ENCODE data around the gene TRAM2.
A peak's percentile ranks its signal among the peaks of the same experiment; 100 is the strongest.

The TRAM2 gene

GRCh38 chr6:52620055-52620905 is 43.4 kb upstream of the TRAM2 start:
- Histone ChIP-seq H3K14ac (ENCODE audit: low read length) (no peak overlapping the region), H3K4ac (ENCODE audit: low read length) (no peak overlapping the region), H3K9ac (ENCODE audit: low read depth, low read length, poor library complexity) (no peak overlapping the region), H3K27me3 (ENCODE audit: control insufficient read depth in 3 of 3, insufficient read depth in 3 of 3, low read depth in 1 of 3, low read length in 3 of 3) (peaks cover 0 to 3% (median 0%) of the 10 kb centered on the region in 3 experiments), H2AFZ (ENCODE audit: low read length) (no peak overlapping the region), H2BK12ac (ENCODE audit: low read length) (no peak overlapping the region), H3K4me1 (ENCODE audit: control insufficient read depth in 2 of 2, insufficient read depth in 1 of 2, low read depth in 1 of 2, low read length in 2 of 2) (peaks cover 0 to 2% of the 10 kb centered on the region in 2 donors), H3K4me2 (ENCODE audit: insufficient read depth, low read length, poor library complexity, severe bottlenecking) (no peak overlapping the region), H2BK15ac (ENCODE audit: low read length) (no peak overlapping the region), H4K8ac (ENCODE audit: low read depth, low read length) (no peak overlapping the region), H2AK5ac (ENCODE audit: low read depth, low read length) (no peak overlapping the region), H4K91ac (ENCODE audit: low read depth, low read length, poor library complexity) (no peak overlapping the region), H3K18ac (ENCODE audit: low read length) (no peak overlapping the region), H2BK120ac (ENCODE audit: low read depth, low read length) (no peak overlapping the region), H3K79me1 (ENCODE audit: low read depth, low read length) (no peaks in the 10 kb centered on the region), H2BK5ac (ENCODE audit: low read length) (no peak overlapping the region), H3K4me3 (ENCODE audit: low read length in 2 of 2) (no peak overlapping the region), H3K9me3 (replicated peaks in 1 of 2; ENCODE audit: control insufficient read depth in 2 of 2, insufficient read depth in 1 of 2, low read depth in 1 of 2, low read length in 2 of 2) (no peaks in the 10 kb centered on the region), H3K27ac (replicated peaks; ENCODE audit: low read length) (no peak overlapping the region), H3K23ac (ENCODE audit: low read depth, low read length, poor library complexity) (no peak overlapping the region), H3K36me3 (replicated peaks in 1 of 2; ENCODE audit: control insufficient read depth in 2 of 2, insufficient read depth in 2 of 2, low read length in 2 of 2) (no peaks in the 10 kb centered on the region)
- DNase-seq (ENCODE audit: low spot score) = no peak
- WGBS, 2 donors (ENCODE audit: extremely low coverage in 2 of 2, insufficient read length in 2 of 2, insufficient replicate concordance in 1 of 2) = no CpG with 5 or more reads among the region's 2 CpGs

GRCh38 chr6:52617087-52617486 is 40.2 kb upstream of the TRAM2 start:
- H3K9ac ChIP-seq (ENCODE audit: low read depth, low read length, poor library complexity) = no peak overlapping the region
- no peaks in the 10 kb centered on the region for H3K36me3 ChIP-seq (replicated peaks in 1 of 2; ENCODE audit: control insufficient read depth in 2 of 2, insufficient read depth in 2 of 2, low read length in 2 of 2)
- no peak overlapping the region for H2BK12ac ChIP-seq (ENCODE audit: low read length)
- H3K9me3 ChIP-seq (replicated peaks in 1 of 2; ENCODE audit: control insufficient read depth in 2 of 2, insufficient read depth in 1 of 2, low read depth in 1 of 2, low read length in 2 of 2) = no peaks in the 10 kb centered on the region
- no peak overlapping the region for H2AK5ac ChIP-seq (ENCODE audit: low read depth, low read length)
- no peak overlapping the region for H2AFZ ChIP-seq (ENCODE audit: low read length)
- no peak overlapping the region for H4K91ac ChIP-seq (ENCODE audit: low read depth, low read length, poor library complexity)
- H3K4me2 ChIP-seq (ENCODE audit: insufficient read depth, low read length, poor library complexity, severe bottlenecking) = no peak overlapping the region
- H4K8ac ChIP-seq (ENCODE audit: low read depth, low read length) = no peak overlapping the region
- H2BK15ac ChIP-seq (ENCODE audit: low read length) = no peak overlapping the region
- no CpG with 5 or more reads among the region's 4 CpGs for WGBS, 2 donors (ENCODE audit: extremely low coverage in 2 of 2, insufficient read length in 2 of 2, insufficient replicate concordance in 1 of 2)
- no peak overlapping the region for H2BK5ac ChIP-seq (ENCODE audit: low read length)
- no peak overlapping the region for H3K4ac ChIP-seq (ENCODE audit: low read length)
- H3K14ac ChIP-seq (ENCODE audit: low read length) = no peak overlapping the region
- peaks cover 2% of the 10 kb centered on the region in 2 donors for H3K4me1 ChIP-seq (ENCODE audit: control insufficient read depth in 2 of 2, insufficient read depth in 1 of 2, low read depth in 1 of 2, low read length in 2 of 2)
- no peak overlapping the region for H3K23ac ChIP-seq (ENCODE audit: low read depth, low read length, poor library complexity)
- H3K18ac ChIP-seq (ENCODE audit: low read length) = no peak overlapping the region
- DNase-seq (ENCODE audit: low spot score) = no peak
- no peaks in the 10 kb centered on the region for H3K79me1 ChIP-seq (ENCODE audit: low read depth, low read length)
- no peak overlapping the region for H3K27ac ChIP-seq (replicated peaks; ENCODE audit: low read length)
- no peak overlapping the region for H2BK120ac ChIP-seq (ENCODE audit: low read depth, low read length)
- no peak overlapping the region for H3K4me3 ChIP-seq (ENCODE audit: low read length in 2 of 2)
- H3K27me3 ChIP-seq (ENCODE audit: control insufficient read depth in 3 of 3, insufficient read depth in 3 of 3, low read depth in 1 of 3, low read length in 3 of 3) = peaks cover 0 to 3% (median 0%) of the 10 kb centered on the region in 3 experiments

GRCh38 chr6:52616059-52616690 is 39.3 kb upstream of the TRAM2 start:
- Histone ChIP-seq H3K9me3 (replicated peaks in 1 of 2; ENCODE audit: control insufficient read depth in 2 of 2, insufficient read depth in 1 of 2, low read depth in 1 of 2, low read length in 2 of 2) (no peaks in the 10 kb centered on the region), H3K4me2 (ENCODE audit: insufficient read depth, low read length, poor library complexity, severe bottlenecking) (no peak overlapping the region), H2BK15ac (ENCODE audit: low read length) (no peak overlapping the region), H2AK5ac (ENCODE audit: low read depth, low read length) (no peak overlapping the region), H2BK120ac (ENCODE audit: low read depth, low read length) (no peak overlapping the region), H3K23ac (ENCODE audit: low read depth, low read length, poor library complexity) (no peak overlapping the region), H2BK5ac (ENCODE audit: low read length) (no peak overlapping the region), H2AFZ (ENCODE audit: low read length) (no peak overlapping the region), H3K36me3 (replicated peaks in 1 of 2; ENCODE audit: control insufficient read depth in 2 of 2, insufficient read depth in 2 of 2, low read length in 2 of 2) (no peaks in the 10 kb centered on the region), H3K79me1 (ENCODE audit: low read depth, low read length) (no peaks in the 10 kb centered on the region), H4K91ac (ENCODE audit: low read depth, low read length, poor library complexity) (no peak overlapping the region), H3K4me1 (ENCODE audit: control insufficient read depth in 2 of 2, insufficient read depth in 1 of 2, low read depth in 1 of 2, low read length in 2 of 2) (peaks cover 2 to 3% of the 10 kb centered on the region in 2 donors), H4K8ac (ENCODE audit: low read depth, low read length) (no peak overlapping the region), H3K27ac (replicated peaks; ENCODE audit: low read length) (no peak overlapping the region), H3K18ac (ENCODE audit: low read length) (no peak overlapping the region), H3K4me3 (ENCODE audit: low read length in 2 of 2) (no peak overlapping the region), H3K14ac (ENCODE audit: low read length) (no peak overlapping the region), H3K4ac (ENCODE audit: low read length) (no peak overlapping the region), H3K27me3 (ENCODE audit: control insufficient read depth in 3 of 3, insufficient read depth in 3 of 3, low read depth in 1 of 3, low read length in 3 of 3) (peaks cover 0 to 3% (median 0%) of the 10 kb centered on the region in 3 experiments), H2BK12ac (ENCODE audit: low read length) (no peak overlapping the region), H3K9ac (ENCODE audit: low read depth, low read length, poor library complexity) (no peak overlapping the region)
- no peak for DNase-seq (ENCODE audit: low spot score)
- no CpG with 5 or more reads among the region's 2 CpGs for WGBS, 2 donors (ENCODE audit: extremely low coverage in 2 of 2, insufficient read length in 2 of 2, insufficient replicate concordance in 1 of 2)

- no peak overlapping the region for H3K4ac ChIP-seq (ENCODE audit: low read length)
- no peaks in the 10 kb centered on the region for H3K9me3 ChIP-seq (replicated peaks in 1 of 2; ENCODE audit: control insufficient read depth in 2 of 2, insufficient read depth in 1 of 2, low read depth in 1 of 2, low read length in 2 of 2)
- no peak overlapping the region for H2BK15ac ChIP-seq (ENCODE audit: low read length)
- no peak overlapping the region for H3K27ac ChIP-seq (replicated peaks; ENCODE audit: low read length)
- DNase-seq (ENCODE audit: low spot score) = no peak
- no peak overlapping the region for H2AK5ac ChIP-seq (ENCODE audit: low read depth, low read length)
- WGBS, 2 donors (ENCODE audit: extremely low coverage in 2 of 2, insufficient read length in 2 of 2, insufficient replicate concordance in 1 of 2) = no CpG with 5 or more reads among the region's 6 CpGs
- H2BK120ac ChIP-seq (ENCODE audit: low read depth, low read length) = no peak overlapping the region
- H2BK12ac ChIP-seq (ENCODE audit: low read length) = no peak overlapping the region
- H3K27me3 ChIP-seq (ENCODE audit: control insufficient read depth in 3 of 3, insufficient read depth in 3 of 3, low read depth in 1 of 3, low read length in 3 of 3) = peaks cover 0 to 2% (median 0%) of the 10 kb centered on the region in 3 experiments
- no peak overlapping the region for H2BK5ac ChIP-seq (ENCODE audit: low read length)
- H3K9ac ChIP-seq (ENCODE audit: low read depth, low read length, poor library complexity) = no peak overlapping the region
- H3K23ac ChIP-seq (ENCODE audit: low read depth, low read length, poor library complexity) = no peak overlapping the region
- no peak overlapping the region for H3K14ac ChIP-seq (ENCODE audit: low read length)
- H2AFZ ChIP-seq (ENCODE audit: low read length) = peak overlapping the region; percentile 46
- no peak overlapping the region for H4K91ac ChIP-seq (ENCODE audit: low read depth, low read length, poor library complexity)
- no peaks in the 10 kb centered on the region for H3K36me3 ChIP-seq (replicated peaks in 1 of 2; ENCODE audit: control insufficient read depth in 2 of 2, insufficient read depth in 2 of 2, low read length in 2 of 2)
- no peak overlapping the region for H3K18ac ChIP-seq (ENCODE audit: low read length)
- H3K4me1 ChIP-seq (ENCODE audit: control insufficient read depth in 2 of 2, insufficient read depth in 1 of 2, low read depth in 1 of 2, low read length in 2 of 2) = peaks cover 2% of the 10 kb centered on the region in 2 donors
- no peak overlapping the region for H4K8ac ChIP-seq (ENCODE audit: low read depth, low read length)
- no peak overlapping the region for H3K4me3 ChIP-seq (ENCODE audit: low read length in 2 of 2)
- no peaks in the 10 kb centered on the region for H3K79me1 ChIP-seq (ENCODE audit: low read depth, low read length)
- H3K4me2 ChIP-seq (ENCODE audit: insufficient read depth, low read length, poor library complexity, severe bottlenecking) = no peak overlapping the region
These were observed 35.6 kb upstream of the TRAM2 start for GRCh38 chr6:52612336-52613054.
